MCF 10A (cell line): ENCODE data around the gene SLC29A3. TPM values are rescaled to one million over a fixed set of nuclear protein-coding genes. Genes with fewer than 3 reads are reported as not detected.
"Not testable (repeated sequence)": the region's sequence is repeated elsewhere in the genome, so short reads cannot be mapped to it uniquely, and the experiment has no call there.

ENCODE experiments used
- BruUV-seq: library from RNA; stranded (reverse); fragments of 400-500 nt; replicated peaks from 2 replicates; lab custom pipeline; 2021; lab: Mats Ljungman, UMichigan
- CTCF ChIA-PET: fragments of 300-600 bp; sonication (Branson Sonifier 250); formaldehyde crosslinking; extraction: SDS; loops from one replicate; lab custom pipeline; 2021; ENCODE audit warnings: antibody characterized with exemption, inconsistent platforms; lab: Yijun Ruan, JAX
- POLR2A ChIA-PET: fragments of 300-600, 350-650 bp; sonication (Branson Sonifier 250); formaldehyde crosslinking; extraction: SDS; loops from one replicate; lab custom pipeline; 2020; ENCODE audit warnings: antibody characterized with exemption, inconsistent platforms; lab: Yijun Ruan, JAX
- DNase-seq: peaks from one replicate; pipeline ENCODE4 v3.0.0-alpha.2; 2018; ENCODE audit not compliant: unreplicated experiment
- H3K27ac Mint-ChIP-seq: one replicate; pipeline ENCODE4 v1.8.0; 2022; ENCODE audit warnings: mild to moderate bottlenecking, low read depth, mixed read lengths; ENCODE audit not compliant: unreplicated experiment
- H3K27me3 Mint-ChIP-seq: one replicate; pipeline ENCODE4 v1.8.0; 2022; ENCODE audit warnings: mixed read lengths; ENCODE audit not compliant: insufficient read depth, unreplicated experiment
- H3K36me3 Mint-ChIP-seq: one replicate; pipeline ENCODE4 v1.8.0; 2022; ENCODE audit warnings: mild to moderate bottlenecking, moderate library complexity, mixed read lengths; ENCODE audit not compliant: insufficient read depth, unreplicated experiment
- H3K4me1 Mint-ChIP-seq: one replicate; pipeline ENCODE4 v1.8.0; 2022; ENCODE audit warnings: mixed read lengths; ENCODE audit not compliant: insufficient read depth, unreplicated experiment
- H3K4me3 Mint-ChIP-seq: one replicate; pipeline ENCODE4 v1.8.0; 2022; ENCODE audit warnings: mild to moderate bottlenecking, moderate library complexity, mixed read lengths; ENCODE audit not compliant: unreplicated experiment
- H3K9me3 Mint-ChIP-seq: one replicate; pipeline ENCODE4 v1.8.0; 2022; ENCODE audit warnings: mixed read lengths; ENCODE audit not compliant: unreplicated experiment
- CTCF ChIP-seq: fragments of 200-600 bp; IDR thresholded peaks from one replicate; pipeline ENCODE4 v1.8.0; 2022; ENCODE audit warnings: antibody characterized with exemption, mild to moderate bottlenecking; ENCODE audit not compliant: unreplicated experiment
- intact Hi-C: fragments of 100-400 bp; cut with micrococcal nuclease; formaldehyde crosslinking; loops from 2 replicates; pipeline ENCODE4 v1.14.1; 2022
- total RNA-seq: library from RNA; stranded (reverse); gene quantifications from 2 replicates; pipeline ENCODE4 v1.2.3, GENCODE V29; 2022

SLC29A3 gene
- total RNA-seq, 1 experiment from 2014 or later, result 3.6 TPM

- Mint-ChIP-seq H3K36me3 (peaks cover 4% of the 10 kb centered on the region), H3K27me3 (no peaks in the 10 kb centered on the region), H3K4me3 (no peak overlapping the region), H3K27ac (no peak overlapping the region), H3K9me3 (no peaks in the 10 kb centered on the region), H3K4me1 (peaks cover 41% of the 10 kb centered on the region)
- no TSS peak for BruUV-seq
- CTCF ChIA-PET, result interaction anchor here (0.7 to 5.0 kb wide), 8 partner anchors 14 to 813 kb away, joined by 3 to 43 read pairs (median 3); no protein-coding TSS in a partner anchor
- no peak for DNase-seq
- no peak for TF ChIP-seq CTCF
- intact Hi-C loops, result no loop called here
- POLR2A ChIA-PET, result interaction anchor here (0.8 kb wide), 1 partner anchor 344 kb away, joined by 3 read pairs; no protein-coding TSS in a partner anchor
Measured at GRCh38 chr10:71271662-71272055, 47.4 kb upstream of the SLC29A3 start.

- Mint-ChIP-seq H3K4me1 (peaks cover 35% of the 10 kb centered on the region), H3K9me3 (no peaks in the 10 kb centered on the region), H3K36me3 (peaks cover 4% of the 10 kb centered on the region), H3K27me3 (no peaks in the 10 kb centered on the region), H3K4me3 (no peak overlapping the region), H3K27ac (peak overlapping the region; percentile 57)
- ChIA-PET CTCF (interaction anchor here (1.0 to 5.0 kb wide), 3 partner anchors 13 to 369 kb away, joined by 3 to 43 read pairs (median 3); no protein-coding TSS in a partner anchor), POLR2A (no interaction called here)
- no TSS peak for BruUV-seq
- intact Hi-C loops, result no loop called here
- TF ChIP-seq CTCF, result no peak
- DNase-seq, result peak; percentile 65
Measured at GRCh38 chr10:71272056-71272771, 46.8 kb upstream of the SLC29A3 start.

GRCh38 chr10:71272974-71273373 is 46.1 kb upstream of the SLC29A3 start:
- peaks cover 30% of the 10 kb centered on the region for H3K4me1 Mint-ChIP-seq
- H3K4me3 Mint-ChIP-seq, intact Hi-C loops, H3K27me3 Mint-ChIP-seq, H3K36me3 Mint-ChIP-seq, POLR2A ChIA-PET, BruUV-seq, DNase-seq, H3K9me3 Mint-ChIP-seq: not testable (repeated sequence)
- CTCF ChIA-PET, result interaction anchor here (0.6 to 5.0 kb wide), 2 partner anchors 12 to 28 kb away, joined by 5 to 43 read pairs; no protein-coding TSS in a partner anchor
- peak overlapping the region; percentile 57 for H3K27ac Mint-ChIP-seq

- intact Hi-C loops, result no loop called here
- Mint-ChIP-seq H3K27me3 (no peaks in the 10 kb centered on the region), H3K4me3 (no peak overlapping the region), H3K9me3 (no peaks in the 10 kb centered on the region), H3K27ac (no peak overlapping the region), H3K36me3 (peaks cover 4% of the 10 kb centered on the region), H3K4me1 (peaks cover 24% of the 10 kb centered on the region)
- CTCF ChIA-PET, result interaction anchor here (0.6 to 5.0 kb wide), 2 partner anchors 12 to 29 kb away, joined by 5 to 43 read pairs; no protein-coding TSS in a partner anchor
- TF ChIP-seq CTCF, result no peak
- POLR2A ChIA-PET, result no interaction called here
- DNase-seq, result no peak
- no TSS peak for BruUV-seq
Measured at GRCh38 chr10:71273506-71273905, 45.6 kb upstream of the SLC29A3 start.
